GM18517 (cell line): ENCODE data around the gene P3H4.

Experiments used
- ATAC-seq: cut with Tn5 transposase; IDR thresholded peaks from one replicate; pipeline ENCODE4 v1.9.1; 2021; ENCODE audit warnings: mild to moderate bottlenecking, moderate library complexity; ENCODE audit not compliant: unreplicated experiment

P3H4 gene

DNA sequence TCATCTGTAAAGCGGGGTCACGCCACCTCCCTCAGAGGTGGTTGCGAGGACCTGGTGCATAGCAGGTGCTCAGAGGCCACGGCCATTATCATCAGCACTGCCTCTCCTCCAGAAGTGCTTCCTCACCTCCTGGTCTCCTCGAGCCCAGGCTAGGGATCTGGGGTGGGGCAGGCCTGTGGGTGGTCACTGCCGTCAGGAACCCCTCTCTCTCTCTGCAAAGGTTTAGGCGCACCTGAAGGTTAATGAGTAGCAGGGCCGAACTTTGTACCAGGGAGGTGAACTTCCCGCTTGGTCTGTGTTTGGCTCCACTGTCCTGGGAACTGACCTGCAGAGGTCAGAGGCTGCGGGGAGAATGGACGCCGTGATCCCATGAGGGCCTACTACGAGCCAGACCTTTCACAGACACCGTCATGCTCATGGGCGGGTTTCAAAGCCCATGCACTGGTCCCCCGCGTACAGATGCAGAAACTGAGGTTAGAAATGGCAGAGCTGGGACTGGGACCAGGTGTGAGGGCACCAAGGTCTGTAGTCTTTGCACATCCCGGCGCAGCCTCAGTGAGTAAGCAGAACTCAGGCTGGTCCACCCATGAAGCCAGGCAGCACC, 39.1 kb downstream of the P3H4 start:
- no peak for ATAC-seq

DNA sequence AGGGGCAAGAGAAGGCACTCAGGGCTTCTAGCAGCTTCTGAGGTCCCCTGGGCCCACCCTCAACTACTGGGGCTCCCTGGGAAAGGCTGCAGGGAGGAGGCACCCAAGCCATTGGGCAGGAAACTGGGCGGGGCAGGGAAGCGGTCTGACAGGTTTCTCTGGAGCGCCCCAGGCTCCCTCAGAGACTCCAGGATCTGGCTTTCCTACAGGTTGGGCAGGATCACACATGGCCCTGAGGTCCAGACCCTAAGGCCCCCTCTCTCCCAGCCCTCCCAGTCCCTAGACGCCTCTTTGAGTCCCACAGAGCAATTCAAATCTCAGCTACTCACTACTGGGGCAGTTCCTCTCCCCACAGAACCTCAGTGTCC, 39.5 kb downstream of the P3H4 start:
- ATAC-seq: no peak

- ATAC-seq: no peak
Measured at GRCh38 chr17:41771389-41772206, 40.2 kb downstream of the P3H4 start.

DNA sequence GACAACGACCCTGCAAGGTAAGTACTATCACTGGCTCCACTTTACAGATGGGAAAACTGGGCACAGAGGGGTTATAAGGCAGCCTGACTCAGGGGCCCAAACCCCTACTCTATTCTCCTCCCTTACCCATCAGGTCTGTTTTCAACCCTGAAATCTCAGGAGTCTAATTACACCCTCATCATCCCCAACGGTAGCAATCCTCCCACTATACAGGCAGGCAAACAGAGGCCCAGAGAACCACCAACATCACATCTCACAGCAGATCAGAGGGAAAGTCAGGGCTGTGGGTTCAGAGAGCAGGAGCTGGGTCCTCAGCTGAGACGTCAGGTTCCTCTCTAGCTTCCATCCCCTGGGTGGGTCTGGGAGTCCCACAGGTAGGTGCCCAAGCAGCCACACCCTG, 41.8 kb downstream of the P3H4 start:
- no peak for ATAC-seq

DNA sequence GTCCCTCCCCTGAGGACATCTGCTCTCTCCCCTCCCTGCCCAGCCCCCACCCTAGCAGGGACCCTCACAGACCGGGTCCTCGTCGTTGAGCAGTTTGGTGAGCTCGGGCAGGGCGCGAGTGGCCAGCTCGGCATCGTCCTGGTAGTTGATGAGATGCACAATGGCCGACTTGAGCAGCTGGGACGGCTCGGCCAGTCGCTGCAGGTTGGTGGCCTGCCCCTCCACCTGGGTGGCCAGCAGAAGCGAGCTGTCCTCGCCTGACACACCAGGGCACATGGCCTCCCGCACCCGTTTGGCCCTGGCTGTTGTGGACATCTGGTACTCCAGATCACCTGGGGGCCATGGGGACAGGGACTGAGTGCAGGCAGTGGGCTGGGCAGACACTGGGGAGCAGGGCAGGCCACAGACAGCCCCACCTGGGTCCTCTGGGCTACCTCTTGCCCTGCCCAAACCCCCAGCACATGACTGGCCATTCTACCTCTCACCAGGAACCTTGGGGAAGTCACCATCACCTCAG, 42.3 kb downstream of the P3H4 start:
- ATAC-seq: no peak

- ATAC-seq: no peak
Measured at GRCh38 chr17:41768682-41769288, 43.0 kb downstream of the P3H4 start.

DNA sequence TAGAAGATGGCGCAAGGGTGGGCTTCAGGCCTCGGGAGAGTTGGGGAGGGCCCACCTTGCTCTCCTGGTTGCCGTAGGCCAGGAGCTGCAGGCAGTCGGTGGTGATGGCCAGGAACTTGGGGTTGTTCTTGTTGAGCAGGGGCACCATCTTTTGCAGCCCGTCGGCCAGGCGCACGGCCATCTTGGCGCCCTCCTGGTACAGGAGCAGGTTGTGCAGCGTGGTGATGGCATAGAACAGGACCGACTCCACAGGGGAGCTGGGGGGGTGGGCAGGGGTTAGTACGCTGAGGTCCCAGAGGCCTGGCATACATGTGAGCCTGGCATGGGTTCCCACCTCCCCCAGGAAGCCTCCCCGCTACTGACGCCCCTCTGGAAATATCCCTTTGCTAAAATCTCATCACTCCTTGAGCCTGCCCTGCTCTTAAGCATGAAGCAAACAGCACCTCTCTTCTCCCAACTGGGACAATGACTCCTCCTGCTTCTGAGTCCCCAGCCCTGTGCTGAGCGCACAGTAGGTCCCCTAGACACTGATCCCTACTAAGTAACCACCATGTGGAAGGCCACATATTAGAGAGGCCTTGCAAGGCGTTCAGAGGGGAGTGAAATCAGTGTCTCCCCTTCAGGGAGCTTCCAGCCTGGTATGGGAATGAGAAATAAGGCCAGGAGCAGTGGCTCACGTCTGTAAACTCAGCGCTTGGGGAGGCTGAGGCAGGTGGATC, 44.3 kb downstream of the P3H4 start:
- ATAC-seq: no peak

DNA sequence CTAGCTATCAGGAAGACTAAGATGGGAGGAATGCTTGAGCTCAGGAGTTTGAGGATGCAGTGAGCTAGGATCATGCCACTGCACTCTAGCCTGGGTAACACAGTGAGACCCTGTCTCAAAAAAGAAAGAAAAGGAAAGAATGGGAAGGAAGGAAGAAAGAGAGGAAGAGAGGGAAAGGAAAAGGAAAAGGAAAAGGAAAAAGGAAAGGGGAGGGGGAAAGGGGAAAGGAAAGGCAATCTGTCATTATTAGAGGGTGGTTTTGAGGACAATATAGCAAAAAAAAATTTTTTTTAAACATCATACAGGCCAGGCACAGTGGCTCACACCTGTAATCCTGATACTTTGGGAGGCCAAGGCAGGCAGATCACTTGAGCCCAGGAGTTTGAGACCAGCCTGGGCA, 45.6 kb downstream of the P3H4 start:
- ATAC-seq: no peak

- no peak for ATAC-seq
Measured at GRCh38 chr17:41763327-41763726, 48.4 kb downstream of the P3H4 start.

DNA sequence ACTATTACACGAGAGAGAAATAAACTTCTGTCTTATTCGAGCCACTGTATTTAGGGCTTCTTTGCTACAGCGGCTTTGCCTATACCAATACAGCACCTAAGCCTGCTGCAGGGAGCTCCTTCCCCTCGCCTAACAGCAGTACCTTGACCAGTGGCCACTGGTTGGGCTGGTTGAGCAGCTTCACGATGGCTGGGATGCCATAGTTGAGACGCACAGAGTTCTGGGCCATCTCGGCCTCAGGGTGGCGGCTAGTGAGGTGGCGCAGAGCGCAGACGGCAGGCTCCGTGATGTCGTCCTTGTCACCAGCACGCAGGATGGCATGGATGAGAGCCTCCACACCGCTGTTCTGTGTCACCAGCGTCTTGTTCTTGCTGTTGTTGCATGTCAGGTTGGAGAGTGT, 48.9 kb downstream of the P3H4 start:
- ATAC-seq: no peak

GRCh38 chr17:41762391-41762790, 49.4 kb downstream of the P3H4 start:
- no peak for ATAC-seq

DNA sequence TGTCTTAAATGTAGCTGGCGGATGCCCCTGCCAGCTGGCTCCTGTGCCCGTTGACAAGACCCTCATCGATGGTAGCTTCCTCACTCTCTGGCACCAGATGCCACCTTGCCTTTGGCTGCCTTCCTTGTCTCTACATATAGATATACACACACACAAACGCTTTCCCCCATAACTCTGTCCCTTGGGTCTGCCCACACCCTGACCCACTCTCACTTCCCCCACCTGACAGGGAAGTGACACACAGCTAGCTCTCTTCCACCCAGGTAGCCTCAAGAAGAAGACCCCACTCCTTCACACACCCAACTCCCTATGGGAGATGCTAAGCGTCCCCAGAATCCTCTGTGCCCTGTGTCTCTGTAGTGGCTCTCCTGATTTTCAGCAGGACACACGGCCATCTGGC, 50.9 kb downstream of the P3H4 start:
- no peak for ATAC-seq

DNA sequence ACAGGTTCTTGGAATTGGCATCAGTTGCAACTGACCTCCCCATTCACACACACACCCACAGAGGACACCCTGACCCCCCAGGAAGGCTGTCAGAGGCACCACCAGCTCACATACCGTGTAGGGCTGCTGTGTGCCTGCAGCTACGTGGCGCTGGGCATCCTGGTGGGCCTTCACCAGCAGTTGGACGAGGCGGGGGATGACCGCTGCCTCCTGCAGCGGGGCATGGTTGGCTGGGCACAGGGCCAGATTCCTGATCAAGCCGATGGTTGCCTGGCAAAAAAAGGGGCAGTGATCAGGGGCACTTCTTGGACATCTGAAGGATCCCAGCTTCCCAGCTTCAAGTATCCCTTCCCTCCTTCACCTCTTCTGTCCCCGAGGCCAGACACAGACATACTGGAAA, 53.1 kb downstream of the P3H4 start:
- ATAC-seq: no peak

DNA sequence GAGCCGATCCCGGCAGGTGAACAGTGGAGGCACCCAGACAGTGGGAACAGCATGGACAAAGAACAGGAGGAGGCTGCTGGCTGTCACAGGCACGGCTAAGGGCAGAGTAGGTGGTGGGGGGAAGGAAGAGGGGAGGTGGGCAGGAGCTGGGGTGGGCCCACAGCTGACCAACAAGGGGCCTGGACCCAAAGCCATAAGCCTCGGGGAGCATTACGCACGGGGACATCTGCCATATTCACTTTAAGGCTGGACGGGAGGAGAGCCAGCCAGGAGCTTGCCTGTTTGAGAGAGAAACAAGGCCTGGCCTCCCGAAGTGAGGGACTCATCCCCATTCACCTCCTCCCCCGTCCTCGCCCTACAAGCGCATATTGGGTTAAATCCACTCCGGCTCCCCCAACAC, 57.7 kb downstream of the P3H4 start:
- ATAC-seq: no peak
